Mesodermal cell (in vitro differentiated cells): ENCODE results near the gene TBC1D22A.

ENCODE experiments used
- H3K27ac ChIP-seq: 2 replicates; pipeline ENCODE4 v1.7.0; 2013; ENCODE audit warnings: mild to moderate bottlenecking, low read depth, low read length, moderate library complexity; ENCODE audit not compliant: severe bottlenecking
- H3K36me3 ChIP-seq: 2 replicates; pipeline ENCODE4 v1.7.1; 2013; ENCODE audit warnings: mild to moderate bottlenecking, low read length, moderate library complexity; ENCODE audit not compliant: control insufficient read depth, insufficient read depth
- H3K4me1 ChIP-seq: one replicate; pipeline ENCODE4 v1.7.1; 2013; ENCODE audit warnings: mild to moderate bottlenecking, low read length; ENCODE audit not compliant: insufficient read depth, control insufficient read depth, poor library complexity, severe bottlenecking
- H3K4me3 ChIP-seq: 2 replicates; pipeline ENCODE4 v1.7.0; 2013; ENCODE audit warnings: low read length, control low read depth, mild to moderate bottlenecking; ENCODE audit not compliant: insufficient read depth, poor library complexity, severe bottlenecking; ENCODE audit errors: extremely low read depth
- H3K9me3 ChIP-seq: 2 replicates; pipeline ENCODE4 v1.7.1; 2013; ENCODE audit warnings: mild to moderate bottlenecking, low read length, moderate library complexity; ENCODE audit not compliant: control insufficient read depth
- WGBS, 2 experiments: methylation state at CpG; one replicate each; pipeline ENCODE4 v1.1.5; 2013; ENCODE audit warnings: missing lambda C conversion rate in 2 of 2; ENCODE audit not compliant: insufficient coverage in 2 of 2; 5-methylcytosine and 5-hydroxymethylcytosine counted together

Gene TBC1D22A

DNA sequence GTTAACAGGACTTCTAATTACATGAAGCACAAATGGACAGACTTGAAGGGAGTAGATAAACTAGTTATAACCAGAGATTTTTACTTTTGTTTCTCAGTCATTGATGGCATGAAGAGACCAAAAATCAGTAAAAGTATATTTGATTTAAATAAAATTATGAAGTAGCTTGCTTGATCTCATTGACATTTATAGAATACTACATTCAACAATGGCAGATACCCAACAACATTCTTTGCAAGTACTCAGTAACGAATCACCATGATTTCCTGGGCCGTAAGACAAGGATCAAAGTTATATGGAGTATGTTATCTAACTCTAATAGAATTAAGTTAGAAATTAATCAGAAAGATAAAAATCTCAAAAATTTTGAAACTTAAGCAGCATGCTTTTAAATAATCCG is 317.6 kb downstream of the TBC1D22A start:
- Histone ChIP-seq H3K4me3 (no peak overlapping the region), H3K27ac (no peak overlapping the region), H3K36me3 (no peaks in the 10 kb centered on the region), H3K9me3 (no peaks in the 10 kb centered on the region), H3K4me1 (no peaks in the 10 kb centered on the region)
- no CpG with 5 or more reads among the region's 3 CpGs for WGBS, 2 experiments

DNA sequence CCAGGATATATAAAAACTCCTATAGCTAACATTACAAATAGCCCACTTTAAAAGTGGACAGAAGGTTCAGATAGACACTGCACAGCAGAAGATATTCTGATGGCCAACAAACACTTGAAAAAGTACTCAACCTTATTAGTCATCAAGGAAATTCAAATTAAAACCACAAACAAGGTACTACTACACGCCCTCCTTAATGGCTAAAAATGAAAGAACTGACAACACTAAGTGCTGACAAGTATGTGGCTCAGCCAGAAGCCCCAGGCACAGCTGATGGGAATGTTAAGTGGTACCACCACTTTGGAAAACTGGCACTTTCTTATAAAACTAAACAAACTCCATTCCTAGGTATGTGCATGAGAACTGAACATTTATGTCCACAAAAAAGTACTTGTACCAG is 320.1 kb downstream of the TBC1D22A start:
- H3K4me1 ChIP-seq, result no peaks in the 10 kb centered on the region
- no peaks in the 10 kb centered on the region for H3K36me3 ChIP-seq
- H3K27ac ChIP-seq, result no peak overlapping the region
- no peaks in the 10 kb centered on the region for H3K9me3 ChIP-seq
- H3K4me3 ChIP-seq, result no peak overlapping the region
- 86% methylated on average over 1 of the region's 1 CpG; no CpG with 5 or more reads in 1 of the 2 experiments for WGBS, 2 experiments

DNA sequence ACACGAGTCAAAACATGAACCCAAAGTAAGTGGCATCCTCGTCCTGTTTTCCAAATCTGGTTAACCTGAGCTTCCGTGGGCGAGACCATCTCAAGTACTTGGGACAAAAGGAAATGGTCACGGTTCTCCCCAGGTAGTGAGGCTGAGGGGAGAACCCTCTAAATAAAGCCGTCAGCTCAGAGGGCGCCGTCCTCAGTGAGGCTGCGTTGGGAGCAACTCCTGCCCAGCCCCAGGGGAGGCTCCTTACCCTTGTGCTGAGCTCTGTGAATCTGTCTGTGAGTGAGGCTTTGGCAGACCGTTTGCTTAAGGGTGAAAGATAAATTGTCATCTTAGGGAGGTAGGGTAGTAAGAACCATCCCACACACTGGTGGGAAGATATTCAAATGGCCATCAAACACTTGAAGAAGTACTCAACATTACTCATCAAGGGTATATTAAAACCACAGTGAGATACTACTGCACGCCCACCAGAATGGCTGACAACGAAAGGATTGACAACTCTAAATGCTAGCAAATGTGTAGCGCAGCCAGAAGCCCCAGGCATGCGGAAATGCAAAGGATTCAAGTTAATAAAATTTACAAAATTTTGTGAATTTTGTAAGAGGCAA is 321.0 kb downstream of the TBC1D22A start:
- no peaks in the 10 kb centered on the region for H3K4me1 ChIP-seq
- no peak overlapping the region for H3K4me3 ChIP-seq
- 93 to 97% methylated on average over 11 to 12 of the region's 14 CpGs for WGBS, 2 experiments
- no peaks in the 10 kb centered on the region for H3K36me3 ChIP-seq
- no peaks in the 10 kb centered on the region for H3K9me3 ChIP-seq
- H3K27ac ChIP-seq, result no peak overlapping the region

DNA sequence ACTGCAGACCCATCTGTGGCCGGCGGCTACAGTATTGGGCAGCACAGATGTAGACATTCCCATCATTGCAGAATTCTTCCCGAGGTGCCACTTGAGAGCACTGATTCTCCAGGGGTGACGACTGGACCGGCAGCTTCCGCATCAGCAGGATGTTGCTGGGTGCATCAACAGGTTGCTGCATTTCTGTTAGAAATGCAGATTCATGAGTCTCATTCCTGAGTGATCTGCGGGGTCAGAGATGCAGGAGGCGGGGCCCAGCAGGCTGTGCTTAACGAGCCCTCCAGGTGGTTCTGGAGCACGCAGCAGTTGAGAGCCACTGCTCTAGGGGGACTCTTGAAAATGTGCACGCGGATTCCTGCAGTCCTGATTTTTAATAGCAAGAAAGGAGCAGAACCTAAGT is 321.8 kb downstream of the TBC1D22A start:
- no peaks in the 10 kb centered on the region for H3K36me3 ChIP-seq
- no peak overlapping the region for H3K27ac ChIP-seq
- 42 to 45% methylated on average over 9 to 12 of the region's 12 CpGs for WGBS, 2 experiments
- no peaks in the 10 kb centered on the region for H3K9me3 ChIP-seq
- H3K4me3 ChIP-seq, result no peak overlapping the region
- H3K4me1 ChIP-seq, result no peaks in the 10 kb centered on the region

DNA sequence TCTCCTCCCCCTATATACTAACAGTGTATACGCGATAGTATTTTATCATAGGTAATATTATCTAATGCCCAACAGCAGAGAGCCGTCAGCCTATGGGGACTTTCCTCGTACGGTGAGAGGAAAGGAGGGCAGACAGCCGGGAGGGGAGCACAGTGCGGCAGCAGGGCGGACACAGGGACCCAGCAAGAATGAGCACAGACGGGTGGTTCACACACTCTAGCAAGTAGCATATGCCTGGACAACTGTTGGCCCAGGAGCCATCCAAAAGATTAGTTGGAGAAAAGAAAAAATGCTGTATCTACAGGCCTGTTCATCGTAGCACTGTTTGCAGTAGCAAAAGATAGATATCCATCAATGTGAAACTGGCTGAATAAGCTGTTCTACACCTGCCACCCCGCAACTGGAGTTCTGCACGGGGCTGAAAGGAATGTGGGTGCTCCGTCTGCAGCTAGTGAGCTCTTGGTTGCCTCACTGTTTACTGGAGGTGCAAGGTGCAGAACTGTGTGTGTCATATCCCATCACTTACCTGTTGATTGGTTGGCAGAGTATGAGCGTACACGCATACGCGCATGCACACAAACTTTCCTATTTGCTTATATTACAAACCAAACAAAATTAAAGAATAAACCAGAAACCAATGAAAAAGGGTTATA is 324.3 kb downstream of the TBC1D22A start:
- Histone ChIP-seq H3K36me3 (no peaks in the 10 kb centered on the region), H3K4me3 (no peak overlapping the region), H3K9me3 (no peaks in the 10 kb centered on the region), H3K27ac (no peak overlapping the region), H3K4me1 (no peaks in the 10 kb centered on the region)
- 95% methylated on average over 11 of the region's 17 CpGs for WGBS, 2 experiments

DNA sequence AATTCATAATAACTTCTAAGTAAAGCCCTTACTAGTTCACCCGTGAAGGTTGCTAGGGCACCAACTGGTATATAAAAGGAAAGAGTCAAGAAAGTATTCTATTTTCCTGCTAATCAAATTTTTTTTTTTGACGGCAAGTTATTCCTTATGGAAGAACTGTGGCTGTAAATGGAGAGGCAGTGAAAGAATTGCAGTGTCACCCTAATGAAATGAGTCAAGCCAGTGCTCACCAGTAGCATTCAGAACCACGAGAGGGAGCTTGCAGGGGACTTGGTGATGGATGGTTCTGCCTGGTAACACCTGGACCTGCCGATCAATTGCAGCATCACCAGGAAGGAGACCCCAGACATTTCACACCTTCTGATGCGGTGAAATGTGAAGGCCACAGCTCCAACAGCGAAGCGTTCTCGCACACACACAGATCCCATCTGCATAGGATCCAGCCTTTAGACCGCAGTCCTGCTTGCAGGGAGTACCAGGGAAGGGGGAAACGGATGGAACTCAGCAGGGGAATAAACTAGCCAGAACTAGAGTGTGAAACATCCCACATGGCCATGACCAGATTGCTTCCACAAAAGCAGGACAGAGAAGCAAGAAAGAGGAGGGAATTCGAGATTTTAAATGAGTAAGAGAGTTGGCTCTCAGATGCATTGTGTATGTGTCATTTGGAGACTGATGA is 326.2 kb downstream of the TBC1D22A start:
- H3K27ac ChIP-seq, result no peak overlapping the region
- 68 to 76% methylated on average over 3 to 9 of the region's 11 CpGs for WGBS, 2 experiments

DNA sequence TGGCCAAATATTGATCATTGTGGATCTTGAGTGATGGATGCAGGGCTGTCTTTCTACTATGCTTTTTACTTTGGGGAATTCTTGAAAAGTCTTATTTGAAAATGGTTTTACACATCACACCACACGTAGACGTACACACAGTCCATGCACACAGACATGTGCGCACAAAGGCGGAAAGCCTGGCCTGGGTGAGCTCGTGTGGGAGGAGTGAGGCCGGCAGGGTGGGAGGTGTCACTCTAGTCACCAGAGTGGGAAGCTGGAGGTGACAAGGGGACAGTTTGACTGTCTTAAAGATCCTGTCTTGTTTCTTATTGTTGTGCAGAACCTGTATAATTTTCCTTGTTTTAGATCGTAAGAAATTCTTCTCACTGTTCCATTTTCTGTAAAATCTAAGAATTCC is 326.9 kb downstream of the TBC1D22A start:
- 90 to 92% methylated on average over 4 to 6 of the region's 7 CpGs for WGBS, 2 experiments
- Histone ChIP-seq H3K4me1 (no peaks in the 10 kb centered on the region), H3K9me3 (peaks cover 11% of the 10 kb centered on the region), H3K36me3 (peaks cover 3% of the 10 kb centered on the region), H3K4me3 (no peak overlapping the region), H3K27ac (no peak overlapping the region)

More for the DNA sequence above, 326.2 kb downstream of the TBC1D22A start:
- peaks cover 3% of the 10 kb centered on the region for H3K36me3 ChIP-seq
- no peaks in the 10 kb centered on the region for H3K4me1 ChIP-seq
- peaks cover 9% of the 10 kb centered on the region for H3K9me3 ChIP-seq
- no peak overlapping the region for H3K4me3 ChIP-seq

DNA sequence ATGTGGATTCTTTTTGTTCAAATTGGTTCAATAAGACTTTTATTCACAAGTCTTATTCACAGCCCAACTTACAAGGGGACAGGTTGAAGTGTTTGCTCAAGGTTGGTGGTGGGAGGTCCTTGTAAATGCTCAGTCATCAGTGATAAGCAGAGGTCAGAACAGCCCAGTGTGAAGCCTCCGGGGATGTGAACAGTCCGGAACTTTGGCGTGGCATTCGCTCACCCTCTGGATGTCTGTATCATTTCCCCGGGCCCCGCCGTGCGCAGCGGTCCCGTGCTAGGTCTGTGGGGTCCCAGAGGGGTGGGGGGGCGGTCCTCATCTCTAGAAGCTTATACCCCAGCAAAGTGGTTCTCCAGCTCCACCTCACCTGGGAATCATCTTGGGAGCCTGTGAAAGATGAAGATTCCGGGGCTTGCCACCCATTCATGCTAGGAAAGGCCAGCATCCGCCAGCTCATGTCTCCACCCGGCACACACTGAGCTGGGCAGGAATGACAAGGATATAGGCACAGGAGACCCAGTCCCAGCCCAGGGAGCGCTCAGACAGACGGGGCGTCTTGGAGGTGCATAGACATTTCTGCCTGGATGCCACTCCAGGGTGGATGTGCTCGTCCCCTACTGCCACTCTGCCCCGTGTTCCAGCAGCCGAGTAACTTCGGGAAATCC is 327.5 kb downstream of the TBC1D22A start:
- 86 to 90% methylated on average over 12 to 17 of the region's 21 CpGs for WGBS, 2 experiments
- no peaks in the 10 kb centered on the region for H3K4me1 ChIP-seq
- no peak overlapping the region for H3K4me3 ChIP-seq

DNA sequence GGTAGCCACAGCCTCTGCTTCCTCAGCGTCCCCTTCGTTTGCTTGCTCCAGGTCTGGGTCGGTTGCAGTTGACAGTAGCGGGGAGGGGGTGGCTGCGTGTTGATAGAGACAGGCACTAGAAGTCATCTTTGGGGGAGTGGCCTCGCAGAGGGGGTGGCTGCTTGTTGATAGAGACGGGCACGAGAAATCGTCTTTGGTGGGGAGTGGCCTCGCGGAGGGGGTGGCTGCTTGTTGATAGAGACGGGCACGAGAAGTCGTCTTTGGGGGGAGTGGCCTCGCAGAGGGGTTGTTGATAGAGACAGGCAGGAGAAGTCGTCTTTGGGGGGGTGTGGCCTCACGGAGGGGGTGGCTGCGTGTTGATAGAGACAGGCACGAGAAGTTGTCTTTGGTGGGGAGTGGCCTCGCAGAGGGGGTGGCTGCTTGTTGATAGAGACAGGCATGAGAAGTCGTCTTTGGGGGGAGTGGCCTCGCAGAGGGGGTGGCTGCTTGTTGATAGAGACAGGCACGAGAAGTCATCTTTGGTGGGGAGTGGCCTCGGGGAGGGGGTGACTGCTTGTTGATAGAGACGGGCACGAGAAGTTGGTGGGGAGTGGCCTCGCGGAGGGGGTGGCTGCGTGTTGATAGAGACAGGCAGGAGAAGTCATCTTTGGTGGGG is 328.3 kb downstream of the TBC1D22A start:
- no peak overlapping the region for H3K27ac ChIP-seq
- no peaks in the 10 kb centered on the region for H3K4me1 ChIP-seq
- H3K36me3 ChIP-seq, result peaks cover 3% of the 10 kb centered on the region
- WGBS, 2 experiments, result 5 to 6% methylated on average over 17 to 20 of the region's 29 CpGs
- peak overlapping the region; percentile 28 for H3K4me3 ChIP-seq
- peaks cover 11% of the 10 kb centered on the region for H3K9me3 ChIP-seq

More for the DNA sequence above, 327.5 kb downstream of the TBC1D22A start:
- Histone ChIP-seq H3K27ac (no peak overlapping the region), H3K36me3 (peaks cover 3% of the 10 kb centered on the region), H3K9me3 (peaks cover 11% of the 10 kb centered on the region)

DNA sequence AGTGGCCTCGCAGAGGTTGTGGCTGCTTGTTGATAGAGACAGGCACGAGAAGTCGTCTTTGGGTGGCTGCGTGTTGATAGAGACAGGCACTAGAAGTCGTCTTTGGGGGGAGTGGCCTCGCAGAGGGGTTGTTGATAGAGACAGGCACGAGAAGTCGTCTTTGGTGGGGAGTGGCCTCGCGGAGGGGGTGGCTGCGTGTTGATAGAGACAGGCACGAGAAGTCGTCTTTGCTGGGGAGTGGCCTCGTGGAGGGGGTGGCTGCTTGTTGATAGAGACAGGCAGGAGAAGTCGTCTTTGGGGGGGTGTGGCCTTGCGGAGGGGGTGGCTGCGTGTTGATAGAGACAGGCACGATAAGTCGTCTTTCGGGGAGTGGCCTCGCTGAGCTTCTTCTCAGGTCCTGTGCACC is 328.8 kb downstream of the TBC1D22A start:
- H3K9me3 ChIP-seq, result peaks cover 11% of the 10 kb centered on the region
- H3K27ac ChIP-seq, result no peak overlapping the region
- peaks cover 3% of the 10 kb centered on the region for H3K36me3 ChIP-seq
- 23 to 27% methylated on average over 16 to 20 of the region's 21 CpGs for WGBS, 2 experiments
- no peaks in the 10 kb centered on the region for H3K4me1 ChIP-seq
- H3K4me3 ChIP-seq, result peak overlapping the region; percentile 28
